Frontal cortex (tissue), 4 donors: Measurements from ENCODE around the gene PLEKHA3. TPM values are rescaled to one million over a fixed set of nuclear protein-coding genes. Genes with fewer than 3 reads are reported as not detected.
"Not testable (repeated sequence)": the region's sequence is repeated elsewhere in the genome, so short reads cannot be mapped to it uniquely, and the experiment has no call there.

Experiments
- DNase-seq, 2 donors: peaks; one replicate each; pipeline ENCODE4 v3.0.0; 2012; ENCODE audit warnings: low spot score in 2 of 2
- FAIRE-seq: peaks from 2 replicates; lab custom pipeline; 2012; peaks lifted over from hg19 to GRCh38; lab: Jason Lieb, UNC
- total RNA-seq: library from RNA; depleted of rRNA; stranded (reverse); fragments of >200 nt; gene quantifications from one replicate; pipeline ENCODE4 v1.2.3, GENCODE V29; 2014
- donor health status: control.
- donor health status: control.
- donor health status: control.

Gene PLEKHA3
- total RNA-seq, 1 donor from 2014 or later: 13.0 TPM

DNA sequence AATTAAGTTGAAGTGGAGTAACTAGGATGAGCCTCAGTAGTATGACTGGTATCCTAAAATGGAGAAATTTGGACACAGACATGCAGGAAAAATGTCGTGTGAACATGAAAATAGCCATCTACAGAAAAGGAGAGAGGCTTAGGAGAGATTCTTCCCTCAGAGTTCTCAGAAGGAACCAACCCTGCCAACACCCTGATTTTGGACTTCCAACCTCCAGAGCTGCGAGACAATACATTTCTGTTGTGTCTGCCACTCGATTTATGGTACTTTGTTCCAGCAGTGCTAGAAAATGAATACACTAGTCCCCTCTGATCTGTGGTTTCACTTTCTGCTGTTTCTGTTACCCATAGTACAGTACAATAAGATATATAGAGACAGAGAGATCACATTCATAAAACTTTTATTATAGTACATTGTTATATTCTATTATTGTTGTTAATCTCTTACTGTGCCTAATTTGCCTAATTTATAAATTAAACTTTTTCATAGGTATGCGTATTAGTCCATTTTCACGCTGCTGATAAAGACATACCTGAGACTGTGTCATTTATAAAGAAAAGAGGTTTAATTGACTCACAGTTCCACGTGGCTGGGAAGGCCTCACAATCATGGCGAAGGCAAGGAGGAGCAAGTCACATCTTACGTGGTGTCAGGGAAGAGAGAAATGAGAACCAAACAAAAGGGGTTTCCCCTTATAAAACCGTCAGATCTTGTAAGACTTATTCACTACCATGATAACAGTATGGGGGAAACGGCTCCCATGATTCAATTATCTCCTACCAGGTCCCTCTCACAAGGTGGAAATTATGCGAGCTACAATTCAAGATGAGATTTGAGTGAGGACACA, 41.3 kb downstream of the PLEKHA3 start:
- no peak for DNase-seq
- no peak for FAIRE-seq

DNA sequence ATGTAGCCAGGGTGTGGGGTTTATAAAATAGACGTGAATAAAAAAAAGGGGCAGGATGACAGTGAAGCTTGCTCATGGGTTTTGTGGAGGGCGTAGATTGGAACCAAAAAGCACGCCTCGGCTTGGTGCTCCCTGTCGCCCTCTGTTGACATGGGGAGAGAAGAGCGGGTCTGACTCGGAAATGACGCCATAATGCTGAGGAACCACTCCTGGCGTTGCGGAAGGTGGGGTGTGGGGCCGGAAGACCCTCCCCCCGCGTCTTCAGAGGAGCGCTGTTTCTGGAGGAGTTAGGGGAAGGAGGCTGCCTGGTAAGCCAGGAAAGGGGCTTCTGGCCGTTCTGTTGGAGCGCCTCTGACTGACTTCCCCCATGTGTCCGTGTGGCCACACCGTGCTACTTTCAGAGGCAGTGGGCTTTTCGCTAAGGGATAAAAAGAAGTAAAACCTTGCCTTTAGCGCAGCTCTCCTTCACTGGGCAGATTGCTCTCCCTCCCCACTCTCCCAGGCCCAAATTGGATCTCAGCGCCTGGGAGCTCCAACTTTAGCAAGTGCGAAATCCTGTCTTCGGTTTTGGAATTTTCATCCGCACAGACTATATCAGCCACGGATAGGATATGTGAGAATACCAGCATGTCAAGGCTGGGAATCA, 42.8 kb downstream of the PLEKHA3 start:
- DNase-seq (peak; percentile 17 to 52), FAIRE-seq (no peak)

- no peak for DNase-seq
- FAIRE-seq: no peak
These were observed 43.4 kb downstream of the PLEKHA3 start for GRCh38 chr2:178523596-178524134.

DNA sequence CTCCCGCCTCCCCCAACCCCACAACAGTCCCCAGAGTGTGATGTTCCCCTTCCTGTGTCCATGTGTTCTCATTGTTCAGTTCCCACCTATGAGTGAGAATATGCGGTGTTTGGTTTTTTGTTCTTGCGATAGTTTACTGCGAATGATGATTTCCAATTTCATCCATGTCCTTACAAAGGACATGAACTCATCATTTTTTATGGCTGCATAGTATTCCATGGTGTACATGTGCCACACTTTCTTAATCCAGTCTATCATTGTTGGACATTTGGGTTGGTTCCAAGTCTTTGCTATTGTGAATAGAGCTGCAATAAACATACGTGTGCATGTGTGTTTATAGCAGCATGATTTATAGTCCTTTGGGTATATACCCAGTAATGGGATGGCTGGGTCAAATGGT, 44.8 kb downstream of the PLEKHA3 start:
- not testable (repeated sequence) for DNase-seq, FAIRE-seq

DNA sequence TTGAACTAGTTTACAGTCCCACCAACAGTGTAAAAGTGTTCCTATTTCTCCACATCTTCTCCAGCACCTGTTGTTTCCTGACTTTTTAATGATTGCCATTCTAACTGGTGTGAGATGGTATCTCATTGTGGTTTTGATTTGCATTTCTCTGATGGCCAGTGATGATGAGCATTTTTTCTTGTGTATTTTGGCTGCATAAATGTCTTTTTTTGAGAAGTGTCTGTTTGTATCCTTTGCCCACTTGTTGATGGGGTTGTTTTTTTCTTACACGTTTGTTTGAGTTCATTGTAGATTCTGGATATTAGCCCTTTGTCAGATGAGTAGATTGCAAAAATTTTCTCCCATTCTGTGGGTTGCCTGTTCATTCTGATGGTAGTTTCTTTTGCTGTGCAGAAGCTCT, 45.2 kb downstream of the PLEKHA3 start:
- DNase-seq, FAIRE-seq: not testable (repeated sequence)

DNA sequence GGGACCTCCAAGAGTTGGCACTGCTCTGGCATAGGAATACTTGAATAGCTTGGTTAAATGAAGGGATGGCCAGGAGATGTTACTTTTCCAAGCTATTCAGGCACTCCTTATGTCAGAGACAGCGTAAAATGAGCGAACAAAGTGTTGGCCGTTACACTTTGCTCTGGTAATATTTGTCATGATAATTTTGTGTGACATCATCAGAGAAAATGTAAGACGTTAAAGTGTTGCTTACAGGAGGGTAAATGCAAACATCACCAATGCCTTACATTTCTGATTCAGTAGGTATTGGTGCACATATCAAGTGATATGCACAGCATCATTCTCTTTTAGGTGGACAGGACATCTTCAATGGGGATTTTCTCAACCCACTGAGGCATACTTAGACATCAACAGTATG, 46.0 kb downstream of the PLEKHA3 start:
- FAIRE-seq: no peak
- no peak for DNase-seq

GRCh38 chr2:178527592-178527991, 47.3 kb downstream of the PLEKHA3 start:
- no peak for FAIRE-seq
- DNase-seq: no peak

DNA sequence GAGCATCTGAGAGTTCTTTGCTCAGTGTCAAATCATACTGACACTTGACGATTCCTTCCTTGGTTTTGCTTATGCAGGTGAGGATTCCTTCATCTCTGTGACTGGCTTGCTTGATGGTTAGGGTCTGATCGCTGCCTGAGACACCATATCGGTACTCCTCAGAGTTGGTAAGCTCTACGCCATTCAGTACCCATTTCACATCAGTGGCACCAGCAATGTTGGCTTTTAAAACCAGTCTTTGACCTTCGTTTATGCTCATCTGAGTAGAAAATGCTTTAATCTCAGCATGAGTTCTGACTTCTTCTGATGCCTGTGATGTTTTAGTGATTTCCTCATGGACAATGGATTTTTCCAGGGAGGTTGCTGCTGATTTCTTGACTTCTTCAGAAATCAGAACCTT, 48.4 kb downstream of the PLEKHA3 start:
- DNase-seq (no peak), FAIRE-seq (no peak)

GRCh38 chr2:178529194-178529593, 48.9 kb downstream of the PLEKHA3 start:
- no peak for FAIRE-seq

DNA sequence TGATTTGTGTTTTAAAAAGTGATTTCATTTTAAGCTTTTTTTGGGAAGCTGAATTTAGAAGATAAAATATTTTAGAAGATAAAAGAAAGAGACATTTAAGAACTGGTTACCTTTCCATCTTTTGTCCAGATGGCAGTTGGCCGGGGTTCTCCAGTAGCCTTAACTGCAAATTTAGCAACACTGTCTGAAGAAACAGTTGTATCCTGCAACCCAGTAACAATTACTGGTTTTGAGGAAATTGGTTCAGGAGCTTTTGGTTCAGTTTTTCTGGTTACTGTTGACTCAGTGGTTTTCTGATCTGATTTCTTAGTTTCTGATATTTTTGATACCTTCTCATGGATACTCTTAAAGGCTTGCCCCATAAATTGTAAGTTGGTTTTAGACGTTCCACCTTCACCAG, 49.9 kb downstream of the PLEKHA3 start:
- FAIRE-seq (no peak), DNase-seq (no peak)

More at GRCh38 chr2:178529194-178529593, 48.9 kb downstream of the PLEKHA3 start:
- DNase-seq: no peak

GRCh38 chr2:178530625-178531142, 50.4 kb downstream of the PLEKHA3 start:
- FAIRE-seq (no peak), DNase-seq (no peak)

GRCh38 chr2:178531168-178531567, 50.9 kb downstream of the PLEKHA3 start:
- FAIRE-seq: no peak

GRCh38 chr2:178536037-178536436, 55.8 kb downstream of the PLEKHA3 start:
- DNase-seq (no peak), FAIRE-seq (no peak)

More at GRCh38 chr2:178531168-178531567, 50.9 kb downstream of the PLEKHA3 start:
- no peak for DNase-seq

- no peak for DNase-seq
- FAIRE-seq: no peak
These were observed 61.9 kb downstream of the PLEKHA3 start for GRCh38 chr2:178542161-178542560.

DNA sequence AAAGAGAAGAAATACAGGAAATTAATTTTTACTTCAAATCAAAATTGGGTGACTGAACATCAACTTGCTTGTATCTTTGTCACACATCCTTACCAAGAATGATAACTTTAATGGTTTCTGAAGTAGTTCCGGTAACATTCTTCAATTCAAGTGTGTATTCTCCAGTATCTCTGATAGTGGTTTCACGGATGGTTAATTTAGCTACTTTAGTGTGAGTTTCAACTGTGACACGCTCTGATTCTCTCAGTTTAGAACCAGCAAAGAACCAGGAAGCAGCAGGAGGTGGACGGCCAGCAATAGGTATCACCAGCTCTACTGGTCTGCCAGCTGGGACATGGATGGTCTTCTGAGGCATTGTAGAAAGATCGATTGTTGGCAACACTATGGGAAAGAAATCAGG, 62.3 kb downstream of the PLEKHA3 start:
- DNase-seq: no peak
- no peak for FAIRE-seq

DNA sequence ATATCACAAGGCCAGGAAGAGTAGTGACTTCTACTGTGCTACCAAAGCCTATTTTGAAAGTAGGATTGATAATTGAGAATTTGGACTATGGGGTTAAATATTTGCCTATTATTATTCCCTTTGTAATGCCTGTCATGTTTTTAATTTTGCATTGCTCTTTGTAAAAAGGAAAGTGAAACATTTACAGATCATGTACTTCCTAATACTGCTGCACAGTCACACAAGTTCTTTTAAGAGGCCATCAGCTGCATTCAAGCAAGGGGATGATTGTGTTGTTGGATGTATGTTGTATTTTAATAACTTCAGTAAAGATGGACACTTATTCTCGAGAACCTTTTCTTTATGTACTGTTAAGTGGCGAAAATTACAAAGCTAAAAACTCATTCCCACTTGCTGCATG, 70.1 kb downstream of the PLEKHA3 start:
- DNase-seq (no peak), FAIRE-seq (no peak)

- DNase-seq: no peak
- FAIRE-seq: no peak
These were observed 72.8 kb downstream of the PLEKHA3 start for GRCh38 chr2:178553047-178553446.
